HEK293T (cell line): ENCODE measurements around the gene TMEM145.
"Not testable (repeated sequence)": the region's sequence is repeated elsewhere in the genome, so short reads cannot be mapped to it uniquely, and the experiment has no call there.

Experiments used
- CTCF ChIA-PET: fragments of 350-600 bp; formaldehyde crosslinking; extraction: SDS; loops from one replicate; lab custom pipeline; 2021; ENCODE audit warnings: antibody characterized with exemption, inconsistent platforms; lab: Yijun Ruan, JAX
- POLR2A ChIA-PET: fragments of 350-600 bp; formaldehyde crosslinking; extraction: SDS; loops from one replicate; lab custom pipeline; 2020; ENCODE audit warnings: antibody characterized with exemption, inconsistent platforms; lab: Yijun Ruan, JAX
- DNase-seq: peaks from one replicate; pipeline ENCODE4 v3.0.0; 2012; ENCODE audit warnings: mixed read lengths; ENCODE audit errors: extremely low spot score
- ARNT ChIP-seq: fragments of 450-650 bp; IDR thresholded peaks from 2 replicates; pipeline ENCODE4 v1.6.1; 2017; ENCODE audit warnings: mild to moderate bottlenecking
- BHLHE40 ChIP-seq: fragments of 450-650 bp; IDR thresholded peaks from 2 replicates; pipeline ENCODE4 v1.6.1; 2016; ENCODE audit warnings: mild to moderate bottlenecking, moderate library complexity, borderline replicate concordance
- CTBP1 ChIP-seq: fragments of 450-650 bp; IDR thresholded peaks from 2 replicates; pipeline ENCODE4 v1.6.1; 2016; ENCODE audit warnings: borderline replicate concordance
- ELF4 ChIP-seq: fragments of 450-650 bp; IDR thresholded peaks from 2 replicates; pipeline ENCODE4 v1.6.1; 2017; ENCODE audit warnings: antibody characterized with exemption
- FOXA1 ChIP-seq: fragments of 450-650 bp; IDR thresholded peaks from 2 replicates; pipeline ENCODE4 v1.6.1; 2016; ENCODE audit warnings: mild to moderate bottlenecking
- FOXK2 ChIP-seq: fragments of 450-650 bp; IDR thresholded peaks from 2 replicates; pipeline ENCODE4 v1.6.1; 2016; ENCODE audit warnings: mild to moderate bottlenecking
- FOXM1 ChIP-seq: fragments of 450-650 bp; IDR thresholded peaks from 2 replicates; pipeline ENCODE4 v1.6.1; 2017; ENCODE audit warnings: mild to moderate bottlenecking, borderline replicate concordance
- HDGF ChIP-seq: fragments of 450-650 bp; IDR thresholded peaks from 2 replicates; pipeline ENCODE4 v1.6.1; 2017; ENCODE audit warnings: antibody characterized with exemption, borderline replicate concordance
- L3MBTL2 ChIP-seq: fragments of 450-650 bp; conservative IDR thresholded peaks from 2 replicates; pipeline ENCODE4 v1.6.1; 2016; ENCODE audit warnings: mild to moderate bottlenecking
- LEF1 ChIP-seq: fragments of 450-650 bp; IDR thresholded peaks from 2 replicates; pipeline ENCODE4 v1.6.1; 2017; ENCODE audit warnings: mild to moderate bottlenecking, borderline replicate concordance
- NFRKB ChIP-seq: fragments of 450-650 bp; IDR thresholded peaks from 2 replicates; pipeline ENCODE4 v1.6.1; 2016; ENCODE audit warnings: mild to moderate bottlenecking, moderate library complexity
- SP1 ChIP-seq: fragments of 450-650 bp; IDR thresholded peaks from 2 replicates; pipeline ENCODE4 v1.6.1; 2017
- SUZ12 ChIP-seq: fragments of 450-650 bp; IDR thresholded peaks from 2 replicates; pipeline ENCODE4 v1.6.1; 2016; ENCODE audit warnings: mild to moderate bottlenecking
- TARDBP ChIP-seq: fragments of 450-650 bp; IDR thresholded peaks from 2 replicates; pipeline ENCODE4 v1.6.1; 2016
- ZNF384 ChIP-seq: fragments of 450-650 bp; IDR thresholded peaks from 2 replicates; pipeline ENCODE4 v1.6.1; 2016
- TF ChIP-seq, protein P1 (sequence below): fragments of 450-650 bp; IDR thresholded peaks from 2 replicates; pipeline ENCODE4 v1.6.1; 2016

The TMEM145 gene

GRCh38 chr19:42328106-42328505 is 15.0 kb downstream of the TMEM145 start:
- ChIA-PET POLR2A (interaction anchor here (1.0 to 1.2 kb wide), 2 partner anchors 68 to 82 kb away, joined by 3 read pairs; no protein-coding TSS in a partner anchor), CTCF (interaction anchor here (1.9 kb wide), 1 partner anchor 32 kb away, joined by 6 read pairs; no protein-coding TSS in a partner anchor)
- TF ChIP-seq CTBP1: no peak
- no peak for TF ChIP-seq NFRKB
- no peak for TF ChIP-seq ZNF384
- TF ChIP-seq FOXK2: no peak
- no peak for TF ChIP-seq FOXM1
- TF ChIP-seq, protein P1, sequence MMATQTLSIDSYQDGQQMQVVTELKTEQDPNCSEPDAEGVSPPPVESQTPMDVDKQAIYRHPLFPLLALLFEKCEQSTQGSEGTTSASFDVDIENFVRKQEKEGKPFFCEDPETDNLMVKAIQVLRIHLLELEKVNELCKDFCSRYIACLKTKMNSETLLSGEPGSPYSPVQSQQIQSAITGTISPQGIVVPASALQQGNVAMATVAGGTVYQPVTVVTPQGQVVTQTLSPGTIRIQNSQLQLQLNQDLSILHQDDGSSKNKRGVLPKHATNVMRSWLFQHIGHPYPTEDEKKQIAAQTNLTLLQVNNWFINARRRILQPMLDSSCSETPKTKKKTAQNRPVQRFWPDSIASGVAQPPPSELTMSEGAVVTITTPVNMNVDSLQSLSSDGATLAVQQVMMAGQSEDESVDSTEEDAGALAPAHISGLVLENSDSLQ: no peak
- no peak for TF ChIP-seq SP1
- no peak for TF ChIP-seq ARNT
- TF ChIP-seq HDGF: no peak
- TF ChIP-seq L3MBTL2: no peak
- no peak for TF ChIP-seq ELF4
- no peak for TF ChIP-seq BHLHE40
- TF ChIP-seq LEF1: no peak
- no peak for TF ChIP-seq FOXA1
- no peak for TF ChIP-seq TARDBP
- no peak for TF ChIP-seq SUZ12
- DNase-seq: no peak

GRCh38 chr19:42328854-42329253 is 15.7 kb downstream of the TMEM145 start:
- POLR2A ChIA-PET: interaction anchor here (1.2 kb wide), 1 partner anchor 67 kb away, joined by 3 read pairs; no protein-coding TSS in a partner anchor
- TF ChIP-seq ARNT (no peak), SUZ12 (no peak), CTBP1 (no peak), TARDBP (no peak), SP1 (no peak), FOXM1 (no peak), ZNF384 (no peak), FOXK2 (no peak), BHLHE40 (no peak), NFRKB (no peak), FOXA1 (no peak), LEF1 (no peak), HDGF (no peak), L3MBTL2 (no peak), ELF4 (no peak)
- TF ChIP-seq, protein P1: no peak
- CTCF ChIA-PET: interaction anchor here (1.9 kb wide), 1 partner anchor 32 kb away, joined by 6 read pairs; no protein-coding TSS in a partner anchor
- DNase-seq: no peak

DNA sequence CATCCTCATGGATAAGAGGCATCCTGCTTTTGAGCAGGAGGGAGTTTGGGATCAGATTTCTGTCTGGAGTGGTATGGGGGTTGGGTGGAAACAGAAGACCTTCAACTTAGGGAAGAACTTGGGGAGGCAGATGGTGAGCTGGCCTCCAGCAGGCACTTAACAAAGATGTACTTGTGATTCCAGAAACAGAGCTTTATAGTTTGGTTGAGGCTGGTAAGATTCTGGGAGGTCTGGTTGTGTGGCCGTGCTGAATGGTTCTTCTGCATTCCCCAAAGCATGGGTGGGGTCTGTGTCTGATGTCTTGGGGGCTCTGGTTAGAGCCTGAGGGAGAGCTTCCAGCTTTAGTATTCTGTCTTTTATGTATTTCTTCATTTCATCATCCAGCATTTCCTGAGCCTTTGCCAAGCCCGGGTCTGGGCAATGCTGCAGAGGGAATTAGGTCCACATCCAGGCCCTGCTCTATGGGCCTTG is 17.2 kb downstream of the TMEM145 start:
- ChIA-PET CTCF (interaction anchor here (1.2 kb wide), 1 partner anchor 84 kb away, joined by 3 read pairs; no protein-coding TSS in a partner anchor), POLR2A (interaction anchor here (1.1 to 1.3 kb wide), 2 partner anchors 67 to 88 kb away, joined by 3 to 7 read pairs; partner anchors contain the start of gene GSK3A)
- DNase-seq: no peak
- TF ChIP-seq CTBP1 (no peak), TARDBP (no peak), SUZ12 (no peak), L3MBTL2 (no peak)
- TF ChIP-seq, protein P1: no peak

GRCh38 chr19:42331333-42331732 is 18.2 kb downstream of the TMEM145 start:
- DNase-seq, CTCF ChIA-PET: not testable (repeated sequence)
- POLR2A ChIA-PET: interaction anchor here (0.5 to 1.3 kb wide), 2 partner anchors 66 to 264 kb away, joined by 3 to 7 read pairs; no protein-coding TSS in a partner anchor

DNA sequence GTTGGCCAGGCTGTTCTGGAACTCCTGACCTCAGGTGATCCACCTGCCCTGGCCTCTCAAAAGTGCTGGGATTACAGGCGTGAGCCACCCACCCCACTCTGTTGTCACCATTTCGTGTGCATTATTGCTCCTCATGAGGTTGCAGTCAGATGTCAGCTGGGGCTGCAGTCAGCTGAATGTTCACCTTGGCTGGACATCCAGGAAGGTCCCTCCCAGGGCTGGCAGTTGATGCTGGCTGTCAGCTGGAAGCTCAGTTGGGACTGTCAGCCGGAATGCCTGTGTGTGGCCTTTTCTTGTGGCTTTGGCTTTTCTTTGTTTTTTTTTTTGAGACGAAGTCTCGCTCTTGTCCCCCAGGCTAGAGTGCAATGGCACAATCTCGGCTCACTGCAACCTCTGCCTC is 18.9 kb downstream of the TMEM145 start:
- ChIA-PET CTCF (no interaction called here), POLR2A (no interaction called here)
- no peak for DNase-seq
- TF ChIP-seq FOXM1: no peak
- no peak for TF ChIP-seq SUZ12
- no peak for TF ChIP-seq ZNF384
- no peak for TF ChIP-seq HDGF
- TF ChIP-seq FOXA1: no peak
- no peak for TF ChIP-seq BHLHE40
- TF ChIP-seq, protein P1: no peak
- no peak for TF ChIP-seq NFRKB

DNA sequence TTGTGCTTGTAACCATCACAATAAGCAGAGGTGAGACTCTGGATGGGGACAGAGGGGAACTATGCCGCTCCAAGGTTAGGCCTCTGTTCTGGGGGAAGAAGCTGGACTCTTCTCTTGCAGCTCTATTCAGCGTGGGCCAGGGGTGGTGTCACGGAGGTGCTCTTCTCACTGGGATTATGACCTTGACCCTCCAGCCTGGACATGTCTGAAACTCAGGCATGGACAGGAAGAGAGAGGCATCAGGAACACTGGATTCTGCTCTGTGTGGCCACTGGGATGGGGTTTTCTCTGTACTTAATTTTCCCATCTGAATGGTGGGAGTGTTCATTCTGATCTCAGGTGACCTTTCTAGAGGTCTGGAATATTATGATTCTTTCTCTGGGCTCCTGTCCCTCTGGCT is 19.9 kb downstream of the TMEM145 start:
- DNase-seq: no peak
- TF ChIP-seq ARNT (no peak), ZNF384 (no peak), LEF1 (no peak), ELF4 (no peak), SUZ12 (no peak), FOXK2 (no peak), HDGF (no peak), SP1 (no peak), L3MBTL2 (no peak), TARDBP (no peak), BHLHE40 (no peak), FOXM1 (no peak), NFRKB (no peak), CTBP1 (no peak), FOXA1 (no peak)
- TF ChIP-seq, protein P1: no peak
- POLR2A ChIA-PET: no interaction called here
- CTCF ChIA-PET: no interaction called here
